Uterus (tissue), 2 donors: Measurements from ENCODE around the gene USP32.

Experiments used
- CTCF ChIP-seq, 4 experiments: fragments of 200-600 bp in 2 of 4; fragments of 450-650 bp in 2 of 4; sonication (generic) in 2 of 4; IDR thresholded peaks; one replicate each; pipeline ENCODE4 v1.5.1; 2016 to 2019; ENCODE audit warnings: antibody characterized with exemption in 4 of 4, mild to moderate bottlenecking in 2 of 4, moderate library complexity in 1 of 4
- POLR2A ChIP-seq, 2 donors: fragments of 450-650 bp; IDR thresholded peaks; one replicate each; pipeline ENCODE4 v1.6.1; 2016; ENCODE audit warnings: antibody characterized with exemption in 2 of 2, mild to moderate bottlenecking in 1 of 2, moderate library complexity in 1 of 2

GRCh38 chr17:60151355-60151754 lies 240.6 kb downstream of the USP32 start:
- TF ChIP-seq CTCF (IDR thresholded peaks at IDR 0.05) (no peak), POLR2A (IDR thresholded peaks at IDR 0.05) (no peak)
